Measurements from ENCODE around the gene CIDEB. TPM values are rescaled to one million over a fixed set of nuclear protein-coding genes. Genes with fewer than 3 reads are reported as not detected.

The CIDEB gene
- total and polyA plus RNA-seq, 9 of the 15 experiments (the other 6 are each of a cell fraction or from before 2014, with no cell fraction given): 0.03 to 0.35 (median 0.09) TPM; not detected in 3

- no peak for TF ChIP-seq REST (IDR thresholded peaks at IDR 0.05; ENCODE audit: borderline replicate concordance)
- 0 out of 2 replicates have a peak, but pooled peaks have one; percentile 66 for TF ChIP-seq REST (CRISPR knock-in tag; IDR thresholded peaks at IDR 0.05; ENCODE audit: low read depth)
- TF ChIP-seq CCNT2 (IDR thresholded peaks at IDR 0.05; ENCODE audit: borderline replicate concordance, extremely low read depth, insufficient read length, low read depth, low read length): peak; percentile 88
- peak; percentile 18; the same call in 1 of the 2 replicates for TF ChIP-seq ZNF263 (CRISPR knock-in tag; IDR thresholded peaks at IDR 0.05; ENCODE audit: borderline replicate concordance)
- no peak for TF ChIP-seq CEBPB (tag; IDR thresholded peaks at IDR 0.05)
- TF ChIP-seq ZNF146 (CRISPR knock-in tag; IDR thresholded peaks at IDR 0.05; ENCODE audit: unreplicated experiment): no peak
Observed at GRCh38 chr14:24271134-24271833, 36.5 kb downstream of the CIDEB start, which contains the start of gene RABGGTA (continued).

Measured in K562 (cell line).